ENCODE data around the gene PRRX2.
A peak's percentile ranks its signal among the peaks of the same experiment; 100 is the strongest.

Gene PRRX2

DNA sequence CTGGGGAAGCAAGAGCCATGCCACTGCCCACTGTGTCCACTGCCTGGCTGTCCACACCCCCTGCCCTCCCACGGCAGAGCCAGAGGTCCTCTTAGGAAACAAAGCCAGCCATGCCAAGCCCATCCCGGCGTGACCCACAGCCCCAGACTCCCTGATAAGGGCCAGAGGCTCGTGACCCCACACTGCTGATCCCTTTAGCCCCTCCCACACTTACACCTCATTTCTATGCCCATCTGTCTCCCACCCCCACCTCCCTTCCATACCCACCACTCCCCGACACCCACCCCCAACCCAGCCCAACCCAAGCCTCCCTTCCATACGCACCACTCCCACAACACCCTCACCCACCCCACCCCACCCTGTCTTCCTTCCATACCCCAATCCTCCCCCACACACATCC is 70.1 kb downstream of the PRRX2 start:
- ChIA-PET POLR2A (no interaction called here), CTCF (interaction anchor here (0.9 to 9.9 kb wide), 3 partner anchors 9 to 49 kb away, joined by 5 to 155 read pairs (median 31); no protein-coding TSS in a partner anchor)
- Histone ChIP-seq H3K27ac (ENCODE audit: insufficient read depth in 1 of 2, low read depth in 1 of 2, low read length in 2 of 2, poor library complexity in 1 of 2, severe bottlenecking in 2 of 2) (no peak overlapping the region), H3K4me1 (ENCODE audit: control extremely low read depth in 1 of 4, control insufficient read depth in 4 of 4, insufficient read depth in 4 of 4, low read length in 3 of 4) (peaks cover 0 to 6% (median 5%) of the 10 kb centered on the region in 4 experiments), H3K4me3 (ENCODE audit: control insufficient read depth in 1 of 7, extremely low read depth in 1 of 7, insufficient read depth in 4 of 7, low read depth in 2 of 7, low read length in 6 of 7) (no peak overlapping the region), H3K27me3 (replicated peaks in 2 of 5; ENCODE audit: control insufficient read depth in 4 of 5, insufficient read depth in 5 of 5, low read length in 4 of 5) (peaks cover 2 to 22% (median 7%) of the 10 kb centered on the region in 5 experiments), H3K36me3 (ENCODE audit: control insufficient read depth in 4 of 4, insufficient read depth in 4 of 4, low read length in 3 of 4) (no peaks in the 10 kb centered on the region), H3K9me3 (ENCODE audit: control extremely low read depth in 1 of 5, control insufficient read depth in 4 of 5, insufficient read depth in 2 of 5, low read depth in 1 of 5, low read length in 4 of 5) (no peaks in the 10 kb centered on the region)
- DNase-seq = no peak
- WGBS (ENCODE audit: insufficient coverage) = 63% methylated on average over 1 of the region's 6 CpGs

DNA sequence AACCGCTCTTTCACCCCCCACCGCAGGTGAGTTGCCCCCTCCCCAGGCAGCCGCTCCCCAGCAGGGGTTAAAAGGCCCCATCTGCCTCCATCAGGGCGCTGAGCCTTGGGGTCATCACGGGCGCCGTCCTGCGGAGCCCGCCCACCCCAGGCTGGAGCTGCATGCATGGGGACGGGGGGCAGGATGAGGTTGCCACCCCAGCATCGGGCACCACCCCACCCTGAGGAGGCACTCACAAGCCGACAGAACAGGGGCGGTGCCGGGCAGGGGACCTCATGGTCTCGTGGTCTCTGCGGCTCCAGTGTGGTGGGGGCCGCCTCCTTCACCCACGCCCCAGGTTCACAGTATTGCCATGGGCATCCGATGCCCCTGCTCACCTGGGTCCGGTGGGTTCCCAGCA is 70.9 kb downstream of the PRRX2 start:
- ChIA-PET CTCF (interaction anchor here (0.9 to 9.9 kb wide), 6 partner anchors 10 to 48 kb away, joined by 5 to 155 read pairs (median 18); no protein-coding TSS in a partner anchor), POLR2A (no interaction called here)
- 52% methylated on average over 17 of the region's 20 CpGs for WGBS (ENCODE audit: insufficient coverage)

DNA sequence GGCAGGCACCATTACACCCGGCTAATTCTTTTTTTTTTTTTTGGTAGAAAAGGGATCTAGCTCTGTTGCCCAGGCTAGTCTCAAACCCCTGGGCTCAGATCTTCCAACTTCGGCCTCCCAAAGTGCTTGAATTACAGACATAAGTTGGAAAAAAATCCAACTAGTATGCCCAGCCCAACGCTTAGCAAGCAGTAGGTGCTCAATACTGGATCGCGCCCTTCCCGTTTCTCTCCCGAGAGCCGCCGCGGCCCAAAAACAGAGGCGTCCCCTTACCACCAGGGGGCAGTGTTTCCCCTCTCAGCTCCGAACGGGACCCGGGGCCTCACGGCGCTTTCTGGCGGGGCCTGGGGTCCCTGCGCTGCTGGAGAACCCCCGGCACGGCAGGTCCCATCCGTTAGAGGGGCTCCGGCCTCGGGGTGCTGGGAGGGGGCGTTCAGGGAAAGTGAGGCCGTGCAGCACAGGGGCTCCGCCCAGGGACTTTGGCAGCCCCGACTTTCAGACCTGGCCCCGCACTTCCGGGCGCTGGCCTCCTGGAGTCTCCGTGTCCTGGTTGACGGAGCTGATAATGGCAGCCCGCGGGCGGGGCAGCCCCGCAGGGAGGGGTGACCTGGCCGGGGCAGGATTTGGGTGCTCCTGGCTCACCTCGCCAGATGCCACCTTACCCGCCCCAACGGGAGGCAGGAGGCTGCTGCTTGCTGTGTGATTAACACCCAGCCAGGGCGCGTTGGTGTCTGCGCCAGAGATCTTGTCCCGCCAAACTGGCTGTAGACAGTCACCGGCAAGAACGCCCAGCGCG is 72.2 kb downstream of the PRRX2 start:
- peak overlapping the region; percentile 2 to 81 (median 53) for H3K4me3 ChIP-seq (ENCODE audit: control insufficient read depth in 1 of 7, extremely low read depth in 1 of 7, insufficient read depth in 4 of 7, low read depth in 2 of 7, low read length in 6 of 7)
- H3K36me3 ChIP-seq (ENCODE audit: control insufficient read depth in 4 of 4, insufficient read depth in 4 of 4, low read length in 3 of 4) = no peaks in the 10 kb centered on the region
- ChIA-PET POLR2A (interaction anchor here (0.8 to 1.3 kb wide), 2 partner anchors 39 to 40 kb away, joined by 3 to 8 read pairs; no protein-coding TSS in a partner anchor), CTCF (interaction anchor here (0.6 to 9.9 kb wide), 22 partner anchors 8 to 633 kb away, joined by 3 to 155 read pairs (median 6); partner anchors contain the start of gene PTGES)
- peaks cover 0 to 6% (median 5%) of the 10 kb centered on the region in 4 experiments for H3K4me1 ChIP-seq (ENCODE audit: control extremely low read depth in 1 of 4, control insufficient read depth in 4 of 4, insufficient read depth in 4 of 4, low read length in 3 of 4)
- H3K27me3 ChIP-seq (replicated peaks in 2 of 5; ENCODE audit: control insufficient read depth in 4 of 5, insufficient read depth in 5 of 5, low read length in 4 of 5) = peaks cover 0 to 17% (median 7%) of the 10 kb centered on the region in 5 experiments
- peak overlapping the region in 1 of 2 experiments; percentile 71 for H3K27ac ChIP-seq (ENCODE audit: insufficient read depth in 1 of 2, low read depth in 1 of 2, low read length in 2 of 2, poor library complexity in 1 of 2, severe bottlenecking in 2 of 2)
- WGBS (ENCODE audit: insufficient coverage) = 6% methylated on average over 27 of the region's 48 CpGs
- H3K9me3 ChIP-seq (ENCODE audit: control extremely low read depth in 1 of 5, control insufficient read depth in 4 of 5, insufficient read depth in 2 of 5, low read depth in 1 of 5, low read length in 4 of 5) = no peaks in the 10 kb centered on the region
- DNase-seq = peak; percentile 70 to 87 (median 85)

More for the DNA sequence above, 70.9 kb downstream of the PRRX2 start:
- no peak overlapping the region for H3K27ac ChIP-seq (ENCODE audit: insufficient read depth in 1 of 2, low read depth in 1 of 2, low read length in 2 of 2, poor library complexity in 1 of 2, severe bottlenecking in 2 of 2)
- H3K4me1 ChIP-seq (ENCODE audit: control extremely low read depth in 1 of 4, control insufficient read depth in 4 of 4, insufficient read depth in 4 of 4, low read length in 3 of 4) = peaks cover 0 to 6% (median 5%) of the 10 kb centered on the region in 4 experiments
- peaks cover 0 to 18% (median 7%) of the 10 kb centered on the region in 5 experiments for H3K27me3 ChIP-seq (replicated peaks in 2 of 5; ENCODE audit: control insufficient read depth in 4 of 5, insufficient read depth in 5 of 5, low read length in 4 of 5)
- H3K9me3 ChIP-seq (ENCODE audit: control extremely low read depth in 1 of 5, control insufficient read depth in 4 of 5, insufficient read depth in 2 of 5, low read depth in 1 of 5, low read length in 4 of 5) = no peaks in the 10 kb centered on the region
- H3K36me3 ChIP-seq (ENCODE audit: control insufficient read depth in 4 of 4, insufficient read depth in 4 of 4, low read length in 3 of 4) = no peaks in the 10 kb centered on the region
- no peak for DNase-seq
- H3K4me3 ChIP-seq (ENCODE audit: control insufficient read depth in 1 of 7, extremely low read depth in 1 of 7, insufficient read depth in 4 of 7, low read depth in 2 of 7, low read length in 6 of 7) = no peak overlapping the region

DNA sequence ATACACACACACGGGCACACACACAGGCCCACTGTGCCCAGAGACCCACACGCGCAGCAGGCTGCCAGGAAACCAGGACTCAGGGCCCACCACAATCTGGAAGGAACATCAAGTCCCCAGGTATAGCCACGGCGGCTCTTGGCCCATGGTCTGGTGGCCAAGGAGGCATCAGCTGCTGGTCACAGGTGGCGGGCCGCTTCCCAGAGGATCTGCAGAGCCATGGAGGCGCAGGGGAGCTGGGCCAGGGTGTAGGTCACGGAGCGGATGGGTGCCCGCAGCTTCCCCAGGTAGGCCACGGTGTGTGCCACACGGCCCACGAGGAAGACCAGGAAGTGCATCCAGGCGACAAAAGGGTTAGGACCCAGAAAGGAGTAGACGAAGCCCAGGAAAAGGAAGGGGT is 74.0 kb downstream of the PRRX2 start:
- Histone ChIP-seq H3K36me3 (ENCODE audit: control insufficient read depth in 4 of 4, insufficient read depth in 4 of 4, low read length in 3 of 4) (no peaks in the 10 kb centered on the region), H3K4me3 (ENCODE audit: control insufficient read depth in 1 of 7, extremely low read depth in 1 of 7, insufficient read depth in 4 of 7, low read depth in 2 of 7, low read length in 6 of 7) (no peak overlapping the region), H3K27me3 (replicated peaks in 2 of 5; ENCODE audit: control insufficient read depth in 4 of 5, insufficient read depth in 5 of 5, low read length in 4 of 5) (peaks cover 0 to 17% (median 9%) of the 10 kb centered on the region in 5 experiments), H3K9me3 (ENCODE audit: control extremely low read depth in 1 of 5, control insufficient read depth in 4 of 5, insufficient read depth in 2 of 5, low read depth in 1 of 5, low read length in 4 of 5) (no peaks in the 10 kb centered on the region), H3K27ac (ENCODE audit: insufficient read depth in 1 of 2, low read depth in 1 of 2, low read length in 2 of 2, poor library complexity in 1 of 2, severe bottlenecking in 2 of 2) (no peak overlapping the region), H3K4me1 (ENCODE audit: control extremely low read depth in 1 of 4, control insufficient read depth in 4 of 4, insufficient read depth in 4 of 4, low read length in 3 of 4) (peaks cover 0 to 6% (median 5%) of the 10 kb centered on the region in 4 experiments)
- ChIA-PET CTCF (interaction anchor here (0.5 to 9.9 kb wide), 13 partner anchors 9 to 98 kb away, joined by 3 to 155 read pairs (median 3); partner anchors contain the start of gene PTGES), POLR2A (no interaction called here)
- DNase-seq = no peak
- WGBS (ENCODE audit: insufficient coverage) = 93% methylated on average over 14 of the region's 16 CpGs

DNA sequence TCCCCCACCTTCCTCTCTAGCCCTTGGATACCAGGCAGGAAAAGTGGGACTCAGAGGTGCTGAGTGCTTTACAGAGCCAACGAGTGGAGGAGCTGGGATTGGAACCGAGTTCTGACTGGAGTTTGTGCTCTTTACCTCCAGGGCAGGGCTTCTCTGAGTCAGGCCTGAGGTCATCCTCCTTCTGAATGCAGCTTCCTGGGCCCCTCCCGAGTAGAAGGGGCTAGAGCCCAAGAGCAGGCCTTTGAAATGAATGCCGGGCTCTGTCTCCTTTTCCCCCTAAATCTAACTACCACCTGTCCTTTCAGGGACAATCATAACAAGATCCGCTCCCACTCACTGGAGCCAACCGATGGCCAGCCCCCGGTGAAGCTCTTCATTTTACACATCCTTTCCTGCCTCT is 74.7 kb downstream of the PRRX2 start:
- Histone ChIP-seq H3K4me1 (ENCODE audit: control extremely low read depth in 1 of 4, control insufficient read depth in 4 of 4, insufficient read depth in 4 of 4, low read length in 3 of 4) (peaks cover 0 to 6% (median 5%) of the 10 kb centered on the region in 4 experiments), H3K27me3 (replicated peaks in 2 of 5; ENCODE audit: control insufficient read depth in 4 of 5, insufficient read depth in 5 of 5, low read length in 4 of 5) (peaks cover 0 to 17% (median 9%) of the 10 kb centered on the region in 5 experiments), H3K9me3 (ENCODE audit: control extremely low read depth in 1 of 5, control insufficient read depth in 4 of 5, insufficient read depth in 2 of 5, low read depth in 1 of 5, low read length in 4 of 5) (no peaks in the 10 kb centered on the region), H3K27ac (ENCODE audit: insufficient read depth in 1 of 2, low read depth in 1 of 2, low read length in 2 of 2, poor library complexity in 1 of 2, severe bottlenecking in 2 of 2) (no peak overlapping the region), H3K36me3 (ENCODE audit: control insufficient read depth in 4 of 4, insufficient read depth in 4 of 4, low read length in 3 of 4) (no peaks in the 10 kb centered on the region), H3K4me3 (ENCODE audit: control insufficient read depth in 1 of 7, extremely low read depth in 1 of 7, insufficient read depth in 4 of 7, low read depth in 2 of 7, low read length in 6 of 7) (no peak overlapping the region)
- 93% methylated on average over 3 of the region's 7 CpGs for WGBS (ENCODE audit: insufficient coverage)
- no peak for DNase-seq
- ChIA-PET CTCF (interaction anchor here (0.5 to 9.9 kb wide), 11 partner anchors 11 to 97 kb away, joined by 3 to 155 read pairs (median 3); partner anchors contain the start of gene PTGES), POLR2A (no interaction called here)

DNA sequence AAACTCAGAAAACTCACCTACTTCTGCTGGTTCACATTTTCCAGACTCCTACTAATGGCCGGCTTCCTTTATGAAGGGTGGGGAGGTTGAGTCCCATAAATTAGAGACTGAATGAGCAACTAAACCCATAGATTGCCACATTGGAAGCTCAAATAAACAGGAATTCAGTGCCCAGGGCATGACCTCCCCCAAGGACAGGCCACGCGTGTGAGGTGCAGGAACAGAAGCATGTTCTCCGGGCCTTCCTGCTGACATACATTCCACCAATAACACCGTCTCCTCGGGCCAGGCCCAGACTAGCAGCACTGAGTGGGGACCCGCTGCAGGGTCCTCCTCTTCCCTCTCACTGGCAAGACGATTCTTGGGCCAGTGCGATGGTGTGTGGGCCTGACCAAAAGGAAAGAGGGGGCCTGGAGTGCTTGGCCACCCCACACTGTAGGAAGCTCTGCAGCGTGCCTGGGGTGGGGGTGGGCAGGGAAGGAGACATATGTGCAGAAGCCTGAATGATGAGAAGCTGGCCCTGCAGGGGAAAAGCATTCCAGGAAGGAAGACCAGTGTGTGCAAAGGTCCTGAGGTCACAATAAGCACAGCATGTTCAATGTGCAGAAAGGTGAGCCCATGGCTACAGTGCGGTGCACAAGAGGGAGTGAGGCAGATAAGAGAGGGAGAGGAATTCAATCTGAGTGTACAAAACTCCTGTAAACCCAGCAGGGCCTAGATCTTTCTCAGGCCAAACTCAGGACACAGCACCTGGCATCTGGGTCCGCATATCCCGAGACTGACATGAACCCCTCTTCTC is 75.4 kb downstream of the PRRX2 start:
- no peak overlapping the region for H3K4me3 ChIP-seq (ENCODE audit: control insufficient read depth in 1 of 7, extremely low read depth in 1 of 7, insufficient read depth in 4 of 7, low read depth in 2 of 7, low read length in 6 of 7)
- no peaks in the 10 kb centered on the region for H3K9me3 ChIP-seq (ENCODE audit: control extremely low read depth in 1 of 5, control insufficient read depth in 4 of 5, insufficient read depth in 2 of 5, low read depth in 1 of 5, low read length in 4 of 5)
- POLR2A ChIA-PET = no interaction called here
- no peak overlapping the region for H3K27ac ChIP-seq (ENCODE audit: insufficient read depth in 1 of 2, low read depth in 1 of 2, low read length in 2 of 2, poor library complexity in 1 of 2, severe bottlenecking in 2 of 2)
- no peaks in the 10 kb centered on the region for H3K36me3 ChIP-seq (ENCODE audit: control insufficient read depth in 4 of 4, insufficient read depth in 4 of 4, low read length in 3 of 4)
- DNase-seq = no peak
- CTCF ChIA-PET = interaction anchor here (0.7 to 9.9 kb wide), 5 partner anchors 10 to 48 kb away, joined by 3 to 155 read pairs (median 3); partner anchors contain the start of gene PTGES
- 95% methylated on average over 7 of the region's 13 CpGs for WGBS (ENCODE audit: insufficient coverage)
- peaks cover 0 to 6% (median 5%) of the 10 kb centered on the region in 4 experiments for H3K4me1 ChIP-seq (ENCODE audit: control extremely low read depth in 1 of 4, control insufficient read depth in 4 of 4, insufficient read depth in 4 of 4, low read length in 3 of 4)
- H3K27me3 ChIP-seq (replicated peaks in 2 of 5; ENCODE audit: control insufficient read depth in 4 of 5, insufficient read depth in 5 of 5, low read length in 4 of 5) = peaks cover 0 to 17% (median 9%) of the 10 kb centered on the region in 5 experiments

Data from common myeloid progenitor, CD34-positive (primary cell).